ENCODE measurements around the gene BRPF1.

Gene BRPF1

GRCh38 chr3:9701711-9702110, 29.8 kb upstream of the BRPF1 start:
- DNase-seq (ENCODE audit: low spot score) = no peak

DNA sequence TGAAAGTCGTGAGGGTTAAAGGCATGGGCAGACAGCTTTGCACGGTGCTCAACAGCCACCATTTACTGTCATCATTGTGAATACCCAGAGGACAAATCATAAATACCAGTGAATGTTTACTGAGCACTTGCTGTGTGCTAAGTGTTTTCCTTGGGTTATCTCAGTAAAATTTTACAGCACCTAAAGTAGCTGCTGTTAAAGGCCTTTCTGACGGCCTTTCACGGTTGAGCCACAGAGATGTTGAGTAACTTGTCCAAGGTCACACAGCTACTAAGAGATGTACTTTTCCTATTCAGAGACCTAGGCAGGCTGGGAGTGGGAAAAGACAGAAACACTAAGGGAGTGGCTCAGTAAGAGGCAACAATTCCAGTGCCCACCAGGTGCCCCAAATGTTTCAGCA, 28.3 kb upstream of the BRPF1 start:
- no peak for DNase-seq (ENCODE audit: low spot score)

DNA sequence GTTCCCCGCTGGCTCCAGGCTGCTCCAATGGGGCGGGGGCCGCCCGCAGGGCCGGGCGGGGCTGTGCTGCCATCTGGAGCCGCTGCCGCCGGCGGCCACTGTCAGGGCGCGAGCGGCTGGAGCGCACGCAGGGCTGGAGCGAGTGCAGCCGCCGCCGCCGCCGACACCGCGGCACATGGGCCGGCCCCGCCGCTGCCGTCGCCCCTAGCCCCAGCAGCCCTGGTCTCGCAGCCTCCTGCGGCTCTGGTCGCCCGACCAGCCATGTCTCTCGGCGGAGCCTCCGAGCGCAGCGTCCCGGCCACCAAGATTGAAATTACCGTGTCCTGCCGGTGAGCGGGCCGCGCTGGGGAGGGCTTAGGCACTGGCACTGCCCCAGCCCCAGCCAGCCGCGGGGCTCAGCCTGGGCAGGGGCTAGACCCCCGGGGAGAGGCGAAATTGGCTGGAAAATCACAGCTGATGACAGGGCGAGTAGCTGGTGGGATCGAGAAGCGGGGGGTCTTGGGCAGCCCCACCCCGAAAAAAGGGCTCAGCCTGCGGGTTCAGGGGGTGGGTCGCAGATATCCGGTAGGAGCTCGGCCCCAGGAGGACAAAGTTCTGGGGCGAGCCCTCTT, 27.7 kb upstream of the BRPF1 start, which contains the start of gene CPNE9:
Gene CPNE9 (plus strand): TSS at position 98 of the 611 bp plus-strand sequence. CDS start 164 bp downstream, at position 262.
- DNase-seq (ENCODE audit: low spot score) = no peak

DNA sequence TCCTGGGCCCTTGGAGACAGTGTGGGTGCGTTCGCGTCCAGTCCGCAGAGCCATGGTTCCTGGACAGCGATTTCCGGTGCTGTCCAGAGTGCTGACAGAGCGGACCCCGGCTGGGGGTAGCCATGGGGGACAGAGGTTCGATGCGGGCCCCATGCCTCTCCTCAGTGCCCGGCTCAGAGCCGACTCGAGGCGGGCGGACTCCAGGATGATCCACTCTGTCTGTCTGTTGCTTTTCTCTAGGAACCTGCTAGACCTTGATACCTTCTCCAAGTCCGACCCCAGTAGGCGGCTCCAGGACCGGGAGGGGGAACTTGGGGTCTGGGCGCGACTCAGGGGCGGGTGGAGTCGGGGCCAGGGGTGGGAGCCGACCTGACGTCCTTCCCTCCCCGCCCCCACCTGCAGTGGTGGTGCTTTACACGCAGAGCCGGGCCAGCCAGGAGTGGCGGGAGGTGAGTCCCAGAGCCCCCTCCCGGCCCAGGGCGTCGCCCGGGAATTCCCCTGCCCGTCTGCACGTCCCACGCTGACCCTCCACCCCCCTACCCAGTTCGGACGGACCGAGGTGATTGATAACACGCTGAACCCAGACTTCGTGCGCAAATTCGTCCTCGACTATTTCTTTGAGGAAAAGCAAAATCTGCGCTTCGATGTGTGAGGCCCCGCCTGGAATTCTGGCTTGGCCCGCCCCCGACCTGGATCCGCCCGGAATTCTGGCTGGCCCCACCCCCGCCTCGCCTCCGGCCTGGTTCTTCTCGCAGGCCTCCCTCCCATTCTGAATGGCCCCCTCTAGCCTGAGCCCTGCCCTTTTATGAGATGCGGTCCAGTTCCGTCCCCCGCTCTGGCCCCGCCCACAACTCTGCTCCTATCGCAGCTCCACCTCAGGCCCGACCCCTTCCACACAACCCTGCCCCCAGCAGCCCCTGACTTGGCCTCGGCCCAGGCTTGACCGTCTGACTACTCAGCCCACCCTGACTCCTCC, 26.9 kb upstream of the BRPF1 start:
- no peak for DNase-seq (ENCODE audit: low spot score)

DNA sequence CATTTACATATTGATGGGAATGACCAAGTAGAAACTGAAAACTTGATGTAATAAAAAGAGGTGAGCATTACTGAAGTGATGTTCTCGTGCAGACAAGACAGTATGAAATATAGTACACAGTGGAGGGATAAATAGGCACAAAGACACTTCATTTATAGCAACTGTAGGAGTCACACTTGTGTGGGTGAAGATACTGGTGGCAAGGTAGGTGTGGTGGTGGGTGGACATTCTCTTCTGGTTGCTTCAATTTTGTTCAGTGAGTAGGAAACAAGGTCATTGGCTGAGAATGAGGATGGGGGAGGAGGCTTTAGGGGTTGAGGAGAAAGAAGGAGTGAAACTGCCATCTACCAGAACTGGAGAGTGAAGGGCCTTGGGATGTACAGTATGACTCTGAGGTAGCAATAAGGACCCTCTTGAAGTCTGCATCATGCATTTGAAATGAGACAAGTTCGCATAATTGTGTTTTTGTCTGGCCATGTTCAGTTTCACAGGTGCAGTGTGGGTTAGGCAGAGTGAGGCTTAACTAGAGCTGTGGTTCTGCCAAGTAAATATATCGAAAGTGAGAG, 21.3 kb upstream of the BRPF1 start:
- DNase-seq (ENCODE audit: low spot score) = no peak

DNA sequence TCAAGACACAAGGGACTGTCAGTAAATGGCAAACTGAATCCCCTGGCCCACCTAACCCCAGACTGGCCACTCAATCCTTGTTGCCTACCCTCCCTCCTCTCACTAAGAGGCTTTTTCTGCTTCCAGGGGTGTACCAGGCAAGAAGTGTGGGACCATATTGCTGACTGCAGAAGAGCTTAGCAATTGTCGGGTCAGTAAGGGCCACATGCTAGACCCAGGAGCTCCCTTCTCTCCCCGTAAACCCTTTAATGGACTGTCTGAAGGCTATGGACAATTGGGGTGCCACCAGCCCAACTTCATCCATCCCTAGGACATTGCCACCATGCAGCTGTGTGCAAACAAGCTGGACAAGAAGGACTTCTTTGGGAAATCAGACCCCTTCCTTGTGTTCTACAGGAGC, 19.1 kb upstream of the BRPF1 start:
- no peak for DNase-seq (ENCODE audit: low spot score)

DNA sequence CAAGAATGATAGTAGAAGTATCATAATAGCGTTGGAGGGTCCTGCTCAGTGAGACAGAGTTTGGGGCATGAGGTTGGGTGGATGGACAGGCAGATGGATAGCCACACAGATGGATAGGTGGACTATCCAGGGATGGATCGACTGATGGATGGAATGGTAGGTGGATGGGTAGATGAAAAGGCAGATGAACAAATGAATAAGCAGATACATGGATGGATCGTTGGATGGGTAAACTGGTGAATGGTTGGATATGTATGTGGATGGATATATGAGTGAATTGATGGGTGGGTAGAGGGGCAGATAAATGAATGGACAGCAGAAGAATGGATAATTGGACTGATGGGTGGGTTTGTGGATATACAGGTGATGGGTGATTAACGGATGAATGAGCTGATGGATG, 18.4 kb upstream of the BRPF1 start:
- DNase-seq (ENCODE audit: low spot score) = no peak

- no peak for DNase-seq (ENCODE audit: low spot score)
Measured at GRCh38 chr3:9715136-9715535, 16.4 kb upstream of the BRPF1 start.

DNA sequence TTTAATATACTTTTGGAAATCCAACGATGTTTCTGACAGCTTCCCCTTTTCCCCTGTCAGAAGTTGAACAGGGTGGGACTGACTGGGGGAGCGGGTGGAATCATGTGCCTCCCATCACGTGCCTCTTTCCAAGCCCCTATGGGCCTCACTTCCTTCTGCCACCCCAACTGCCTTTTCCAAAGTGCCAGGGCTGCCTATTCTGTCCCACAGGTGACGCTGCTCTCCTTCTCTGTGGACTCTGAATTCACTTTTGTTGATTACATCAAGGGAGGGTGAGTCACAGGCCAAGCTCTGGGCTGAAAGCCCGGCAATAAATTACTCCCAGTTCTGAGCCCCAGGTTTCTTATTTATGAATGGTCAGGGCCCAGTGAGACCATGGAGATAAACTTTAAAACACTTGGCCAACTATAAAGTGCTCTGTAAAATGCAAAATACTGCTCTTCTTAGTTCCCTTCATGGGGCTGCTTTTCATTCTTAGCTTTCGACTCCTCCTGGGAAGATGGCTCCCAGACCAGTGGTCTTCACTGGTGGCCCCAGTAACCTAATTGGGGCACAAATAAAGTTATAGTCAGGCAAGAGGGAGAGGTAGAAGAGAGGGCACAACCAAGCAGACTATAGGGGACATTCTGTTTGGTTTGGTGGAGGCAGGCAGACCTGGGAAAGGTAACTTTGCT, 15.6 kb upstream of the BRPF1 start:
- DNase-seq (ENCODE audit: low spot score) = peak; percentile 82

DNA sequence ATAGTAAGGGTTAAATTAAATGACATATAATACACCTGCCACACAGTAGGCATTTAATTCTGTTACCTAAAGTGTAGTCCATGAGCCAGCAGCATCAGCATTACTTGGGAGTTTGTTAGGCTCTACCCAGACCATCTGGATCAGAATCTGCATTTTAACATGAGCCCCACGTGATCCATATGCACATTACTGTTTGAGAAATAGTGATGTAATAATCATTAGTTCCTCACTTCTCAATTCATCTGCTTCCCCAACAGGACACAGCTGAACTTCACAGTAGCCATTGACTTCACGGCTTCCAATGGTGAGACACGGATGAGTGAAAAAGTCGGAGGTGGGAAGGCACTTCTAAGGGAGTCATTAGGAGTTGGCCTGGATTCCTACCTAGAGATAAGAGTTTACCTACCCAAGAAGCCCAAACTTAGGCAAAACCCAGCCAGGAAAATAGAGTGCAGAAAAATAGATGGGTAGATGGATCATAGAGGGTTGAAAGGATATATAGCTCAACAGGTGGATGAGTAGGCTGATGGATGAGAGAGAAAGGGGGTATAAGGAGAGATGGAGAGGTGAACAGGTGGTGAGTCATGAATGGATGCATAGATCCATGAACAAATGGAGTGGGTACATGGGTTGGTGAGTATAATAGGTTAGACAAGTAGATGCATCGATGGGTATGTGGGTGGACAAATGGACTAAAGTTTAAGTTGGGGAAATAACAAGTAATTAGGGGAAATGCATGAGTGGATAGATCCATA, 14.6 kb upstream of the BRPF1 start:
- DNase-seq (ENCODE audit: low spot score) = no peak

GRCh38 chr3:9717563-9717962, 14.0 kb upstream of the BRPF1 start:
- no peak for DNase-seq (ENCODE audit: low spot score)

- no peak for DNase-seq (ENCODE audit: low spot score)
Measured at GRCh38 chr3:9718118-9718517, 13.4 kb upstream of the BRPF1 start.

DNA sequence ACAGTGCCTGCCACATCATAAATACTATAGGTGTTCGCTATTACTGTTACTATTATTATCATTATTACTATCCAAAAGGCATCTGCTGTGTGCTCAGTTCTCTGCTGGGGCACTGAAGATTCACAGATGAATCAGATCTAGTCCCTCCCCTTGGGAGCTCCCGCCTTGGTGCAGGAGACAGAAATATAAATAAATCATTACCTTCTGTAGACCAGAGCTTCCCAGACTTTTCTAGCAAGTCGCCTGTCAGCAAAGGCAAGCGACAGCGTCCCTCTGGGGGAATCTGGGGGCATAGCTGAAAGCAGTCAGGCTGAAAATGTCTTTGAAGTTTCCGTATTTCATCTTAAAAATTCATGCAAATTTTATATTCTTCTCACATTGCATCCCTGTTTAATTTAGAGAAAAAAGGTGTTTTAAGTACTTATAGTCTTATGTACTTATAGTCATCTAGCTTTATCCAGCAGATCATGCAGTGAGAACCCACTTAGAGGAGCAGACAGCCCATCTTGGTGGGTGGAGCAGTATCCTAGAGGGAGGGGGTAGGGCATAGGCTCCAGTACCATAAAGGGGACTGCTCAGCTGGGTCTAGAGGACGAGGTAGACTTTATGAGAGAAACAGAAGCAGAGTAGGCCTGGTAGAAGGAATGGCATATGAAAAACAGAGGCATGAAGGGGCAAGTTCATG, 10.4 kb upstream of the BRPF1 start:
- no peak for DNase-seq (ENCODE audit: low spot score)

DNA sequence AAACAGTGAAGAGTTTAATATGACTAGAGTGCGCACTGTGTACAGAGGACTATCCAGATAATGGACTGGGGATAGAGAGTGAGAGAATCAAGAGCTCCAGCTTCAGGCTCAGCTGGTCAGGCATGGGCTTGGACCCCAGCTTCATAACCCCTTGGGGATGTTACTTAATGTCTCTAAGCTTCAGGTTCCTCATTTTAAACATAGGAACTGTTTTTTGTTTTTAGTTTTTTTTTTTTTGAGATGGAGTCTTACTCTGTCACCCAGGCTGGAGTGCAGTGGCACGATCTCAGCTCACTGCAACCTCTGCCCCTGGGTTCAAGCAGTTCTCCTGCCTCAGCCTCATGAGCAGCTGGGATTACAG, 9.9 kb upstream of the BRPF1 start:
- DNase-seq (ENCODE audit: low spot score) = no peak

DNA sequence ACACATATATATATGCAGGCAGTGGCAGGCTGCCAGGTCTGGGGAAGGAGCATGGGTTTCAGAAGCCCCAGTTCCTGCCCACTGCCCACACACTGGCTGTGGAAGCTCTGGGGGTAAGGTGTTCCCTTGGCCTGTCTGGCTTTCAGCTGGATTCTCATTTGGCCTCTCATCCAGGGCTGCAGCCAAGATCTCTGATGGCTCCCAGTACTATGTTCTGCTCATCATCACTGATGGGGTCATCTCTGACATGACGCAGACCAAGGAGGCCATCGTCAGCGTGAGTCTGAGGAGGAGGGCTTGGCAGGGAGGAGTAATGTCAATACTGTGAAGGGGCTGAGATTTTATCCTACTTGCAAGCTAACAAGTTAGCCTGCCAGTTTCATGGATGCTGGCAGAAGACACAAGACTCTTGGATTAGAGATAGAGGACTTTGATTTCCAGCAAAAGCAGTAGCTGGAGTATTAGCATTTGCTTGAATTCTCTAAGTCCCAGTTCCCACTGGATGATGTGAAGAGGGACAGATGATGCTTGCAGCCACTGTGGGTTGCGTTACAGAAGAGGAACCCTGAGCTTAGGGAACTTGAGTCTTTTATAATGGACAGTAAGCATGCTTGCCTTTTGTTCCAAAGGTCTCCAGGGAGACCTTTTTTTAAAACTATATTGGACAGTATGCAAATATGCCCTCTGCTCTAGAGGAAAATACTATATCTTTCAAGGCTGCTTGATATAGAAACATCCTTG, 5.6 kb upstream of the BRPF1 start:
- DNase-seq (ENCODE audit: low spot score) = no peak

GRCh38 chr3:9727041-9727595, 4.4 kb upstream of the BRPF1 start:
- no peak for DNase-seq (ENCODE audit: low spot score)

DNA sequence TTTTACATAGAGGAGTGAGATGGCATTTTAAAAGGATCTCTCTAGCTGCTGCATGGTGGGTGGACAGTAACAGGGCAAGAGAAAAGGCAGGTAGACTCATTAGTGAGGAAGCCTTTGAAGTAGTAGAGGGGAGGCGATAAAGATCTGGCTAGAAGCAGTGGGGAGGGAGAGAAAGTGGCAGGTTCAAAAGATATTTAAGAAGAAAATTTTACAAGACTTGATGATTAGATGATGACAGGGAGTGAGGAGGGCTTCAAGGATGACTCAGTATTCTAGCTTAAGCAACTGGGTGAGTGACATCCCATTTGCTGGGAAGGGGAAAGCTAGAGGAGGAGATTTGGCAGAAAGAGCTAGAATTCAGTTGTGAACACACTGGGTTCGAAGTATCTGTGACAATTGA, 3.8 kb upstream of the BRPF1 start:
- no peak for DNase-seq (ENCODE audit: low spot score)

- no peak for DNase-seq (ENCODE audit: low spot score)
Measured at GRCh38 chr3:9729419-9729818, 2.1 kb upstream of the BRPF1 start.

DNA sequence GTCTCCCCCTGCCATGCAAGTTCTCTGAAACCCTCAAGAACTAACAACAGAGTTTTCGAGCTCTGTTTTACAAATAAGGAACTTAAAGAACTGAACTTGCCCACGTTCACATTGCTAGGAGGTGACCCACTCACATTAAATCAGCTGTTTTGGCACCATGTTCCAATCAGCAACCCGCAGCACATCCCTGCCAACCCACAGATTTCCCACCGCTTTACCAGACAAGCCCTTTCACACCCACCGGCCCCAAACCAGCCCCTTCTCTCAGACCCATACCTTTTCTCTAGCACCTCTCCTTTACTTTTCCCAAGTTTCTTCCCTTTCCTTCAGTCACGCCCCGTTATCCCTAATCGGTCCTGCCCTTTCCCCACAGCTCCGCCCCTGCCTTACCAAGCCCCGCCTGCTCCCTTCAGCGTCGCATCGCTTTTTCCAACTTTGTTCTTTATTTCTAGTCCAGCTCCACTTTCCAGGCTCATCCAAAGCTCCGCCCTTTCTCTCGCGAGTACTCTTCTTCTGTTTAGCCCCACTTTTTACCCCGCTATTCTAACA, 804 bp upstream of the BRPF1 start:
- DNase-seq (ENCODE audit: low spot score) = peak; percentile 26

Measured in pons (tissue), 1 donor.